HL-60 (cell line): ENCODE results near the gene WDFY4.

Experiments
- POLR2AphosphoS5 ChIP-seq: IDR thresholded peaks from 2 replicates; pipeline ENCODE4 v1.6.1; 2012; ENCODE audit warnings: low read depth
- TF ChIP-seq, protein P1 (sequence below): IDR thresholded peaks from one replicate; pipeline ENCODE4 v1.5.1; 2011; ENCODE audit warnings: low read length, control low read depth, inconsistent platforms; ENCODE audit not compliant: insufficient read depth
- TF ChIP-seq, protein P2 (sequence below): IDR thresholded peaks from 2 replicates; pipeline ENCODE4 v1.6.1; 2012; ENCODE audit warnings: low read depth; ENCODE audit not compliant: insufficient replicate concordance

DNA sequence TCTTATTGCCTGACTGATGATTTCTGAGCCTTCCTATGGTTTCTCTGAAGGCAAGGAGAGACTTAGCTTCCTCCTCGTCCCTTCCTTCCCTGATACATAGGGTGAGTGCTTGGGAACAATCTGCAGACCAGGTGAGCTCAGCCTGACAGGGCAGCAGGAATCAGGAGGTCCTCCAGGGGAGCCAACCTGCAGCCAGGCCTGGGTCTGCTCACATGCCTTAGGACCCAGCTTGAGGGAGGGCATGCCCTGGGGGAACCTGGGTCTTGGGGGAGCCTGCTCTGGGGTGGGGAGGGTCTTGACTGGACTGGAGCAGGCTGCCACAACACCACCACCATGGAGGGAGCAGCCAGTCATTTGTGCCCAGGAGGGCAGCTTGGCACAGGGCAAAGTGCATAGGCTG lies 197.3 kb downstream of the WDFY4 start:
- TF ChIP-seq, protein P1, sequence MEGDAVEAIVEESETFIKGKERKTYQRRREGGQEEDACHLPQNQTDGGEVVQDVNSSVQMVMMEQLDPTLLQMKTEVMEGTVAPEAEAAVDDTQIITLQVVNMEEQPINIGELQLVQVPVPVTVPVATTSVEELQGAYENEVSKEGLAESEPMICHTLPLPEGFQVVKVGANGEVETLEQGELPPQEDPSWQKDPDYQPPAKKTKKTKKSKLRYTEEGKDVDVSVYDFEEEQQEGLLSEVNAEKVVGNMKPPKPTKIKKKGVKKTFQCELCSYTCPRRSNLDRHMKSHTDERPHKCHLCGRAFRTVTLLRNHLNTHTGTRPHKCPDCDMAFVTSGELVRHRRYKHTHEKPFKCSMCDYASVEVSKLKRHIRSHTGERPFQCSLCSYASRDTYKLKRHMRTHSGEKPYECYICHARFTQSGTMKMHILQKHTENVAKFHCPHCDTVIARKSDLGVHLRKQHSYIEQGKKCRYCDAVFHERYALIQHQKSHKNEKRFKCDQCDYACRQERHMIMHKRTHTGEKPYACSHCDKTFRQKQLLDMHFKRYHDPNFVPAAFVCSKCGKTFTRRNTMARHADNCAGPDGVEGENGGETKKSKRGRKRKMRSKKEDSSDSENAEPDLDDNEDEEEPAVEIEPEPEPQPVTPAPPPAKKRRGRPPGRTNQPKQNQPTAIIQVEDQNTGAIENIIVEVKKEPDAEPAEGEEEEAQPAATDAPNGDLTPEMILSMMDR = no peak
- TF ChIP-seq POLR2AphosphoS5 = no peak
- TF ChIP-seq, protein P2, sequence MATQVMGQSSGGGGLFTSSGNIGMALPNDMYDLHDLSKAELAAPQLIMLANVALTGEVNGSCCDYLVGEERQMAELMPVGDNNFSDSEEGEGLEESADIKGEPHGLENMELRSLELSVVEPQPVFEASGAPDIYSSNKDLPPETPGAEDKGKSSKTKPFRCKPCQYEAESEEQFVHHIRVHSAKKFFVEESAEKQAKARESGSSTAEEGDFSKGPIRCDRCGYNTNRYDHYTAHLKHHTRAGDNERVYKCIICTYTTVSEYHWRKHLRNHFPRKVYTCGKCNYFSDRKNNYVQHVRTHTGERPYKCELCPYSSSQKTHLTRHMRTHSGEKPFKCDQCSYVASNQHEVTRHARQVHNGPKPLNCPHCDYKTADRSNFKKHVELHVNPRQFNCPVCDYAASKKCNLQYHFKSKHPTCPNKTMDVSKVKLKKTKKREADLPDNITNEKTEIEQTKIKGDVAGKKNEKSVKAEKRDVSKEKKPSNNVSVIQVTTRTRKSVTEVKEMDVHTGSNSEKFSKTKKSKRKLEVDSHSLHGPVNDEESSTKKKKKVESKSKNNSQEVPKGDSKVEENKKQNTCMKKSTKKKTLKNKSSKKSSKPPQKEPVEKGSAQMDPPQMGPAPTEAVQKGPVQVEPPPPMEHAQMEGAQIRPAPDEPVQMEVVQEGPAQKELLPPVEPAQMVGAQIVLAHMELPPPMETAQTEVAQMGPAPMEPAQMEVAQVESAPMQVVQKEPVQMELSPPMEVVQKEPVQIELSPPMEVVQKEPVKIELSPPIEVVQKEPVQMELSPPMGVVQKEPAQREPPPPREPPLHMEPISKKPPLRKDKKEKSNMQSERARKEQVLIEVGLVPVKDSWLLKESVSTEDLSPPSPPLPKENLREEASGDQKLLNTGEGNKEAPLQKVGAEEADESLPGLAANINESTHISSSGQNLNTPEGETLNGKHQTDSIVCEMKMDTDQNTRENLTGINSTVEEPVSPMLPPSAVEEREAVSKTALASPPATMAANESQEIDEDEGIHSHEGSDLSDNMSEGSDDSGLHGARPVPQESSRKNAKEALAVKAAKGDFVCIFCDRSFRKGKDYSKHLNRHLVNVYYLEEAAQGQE = no peak
